Measurements from ENCODE around the gene MTMR3.

- TF ChIP-seq POLR2A (IDR thresholded peaks at IDR 0.05) (no peak), CTCF (IDR thresholded peaks at IDR 0.05) (no peak)
Measured at GRCh38 chr22:29989446-29989845, 106.5 kb downstream of the MTMR3 start.
